Measurements from ENCODE around the gene ZNF146. TPM values are rescaled to one million over a fixed set of nuclear protein-coding genes. Genes with fewer than 3 reads are reported as not detected.

ZNF146 gene
- total and polyA plus RNA-seq, 4 donors, result 26.7 to 44.8 (median 42.2) TPM

DNA sequence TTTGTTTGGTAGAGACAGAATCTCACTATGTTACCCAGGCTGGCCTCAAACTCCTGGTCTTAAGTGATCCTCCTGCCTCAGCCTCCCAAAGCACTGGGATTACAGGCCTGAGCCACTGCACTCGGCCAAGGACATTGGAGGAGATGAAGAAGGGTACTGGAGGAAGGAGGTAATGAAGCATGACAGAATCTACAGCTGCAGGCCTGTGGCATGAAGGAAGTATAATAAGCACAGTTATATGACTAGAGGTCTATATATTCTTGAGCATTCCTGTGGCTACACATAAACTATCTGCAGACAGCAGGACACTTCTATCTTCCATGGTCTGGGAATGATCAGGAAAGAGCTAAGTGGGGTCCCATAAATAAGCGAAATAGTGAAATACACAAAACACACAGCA is 18.7 kb upstream of the ZNF146 start:
- ATAC-seq (ENCODE audit: low FRiP score), result no peak
- Histone ChIP-seq H3K27me3 (ENCODE audit: control insufficient read depth in 1 of 2, insufficient read depth in 2 of 2, low read length in 1 of 2) (no peaks in the 10 kb centered on the region), H3K9me3 (ENCODE audit: control insufficient read depth, low read length) (no peaks in the 10 kb centered on the region), H3K36me3 (ENCODE audit: control insufficient read depth in 1 of 2, insufficient read depth in 2 of 2, low read length in 1 of 2) (no peaks in the 10 kb centered on the region), H3K4me1 (ENCODE audit: control insufficient read depth in 1 of 2, insufficient read depth in 2 of 2, low read length in 2 of 2) (no peaks in the 10 kb centered on the region), H3K27ac (ENCODE audit: low read depth in 1 of 2, low read length in 2 of 2) (no peak overlapping the region), H3K4me3 (ENCODE audit: low read length in 2 of 2) (no peak overlapping the region)
- DNase-seq, result no peak
- 95 to 96% methylated on average over 2 of the region's 2 CpGs for WGBS, 2 donors
- intact Hi-C loops (cut with DNase I), result no loop called here

- Histone ChIP-seq H3K9me3 (ENCODE audit: control insufficient read depth, low read length) (no peaks in the 10 kb centered on the region), H3K36me3 (ENCODE audit: control insufficient read depth in 1 of 2, insufficient read depth in 2 of 2, low read length in 1 of 2) (no peaks in the 10 kb centered on the region), H3K4me3 (ENCODE audit: low read length in 2 of 2) (no peak overlapping the region), H3K27ac (ENCODE audit: low read depth in 1 of 2, low read length in 2 of 2) (no peak overlapping the region), H3K4me1 (ENCODE audit: control insufficient read depth in 1 of 2, insufficient read depth in 2 of 2, low read length in 2 of 2) (no peaks in the 10 kb centered on the region), H3K27me3 (ENCODE audit: control insufficient read depth in 1 of 2, insufficient read depth in 2 of 2, low read length in 1 of 2) (no peaks in the 10 kb centered on the region)
- no peak for ATAC-seq (ENCODE audit: low FRiP score)
- WGBS, 2 donors, result 86 to 90% methylated on average over 2 of the region's 2 CpGs
- no peak for DNase-seq
- intact Hi-C loops (cut with DNase I), result no loop called here
Observed at GRCh38 chr19:36198119-36198518, 16.8 kb upstream of the ZNF146 start.

- no peaks in the 10 kb centered on the region for H3K9me3 ChIP-seq (ENCODE audit: control insufficient read depth, low read length)
- intact Hi-C loops (cut with DNase I), result no loop called here
- DNase-seq (no peak), ATAC-seq (ENCODE audit: low FRiP score) (no peak)
- H3K36me3 ChIP-seq (ENCODE audit: control insufficient read depth in 1 of 2, insufficient read depth in 2 of 2, low read length in 1 of 2), result peaks cover 0 to 3% of the 10 kb centered on the region in 2 donors
- H3K4me3 ChIP-seq (ENCODE audit: low read length in 2 of 2), result no peak overlapping the region
- H3K4me1 ChIP-seq (ENCODE audit: control insufficient read depth in 1 of 2, insufficient read depth in 2 of 2, low read length in 2 of 2), result no peaks in the 10 kb centered on the region
- H3K27ac ChIP-seq (ENCODE audit: low read depth in 1 of 2, low read length in 2 of 2), result no peak overlapping the region
- WGBS, 2 donors, result 91 to 92% methylated on average over 6 of the region's 6 CpGs
- H3K27me3 ChIP-seq (ENCODE audit: control insufficient read depth in 1 of 2, insufficient read depth in 2 of 2, low read length in 1 of 2), result no peaks in the 10 kb centered on the region
Observed at GRCh38 chr19:36201684-36202083, 13.2 kb upstream of the ZNF146 start.

DNA sequence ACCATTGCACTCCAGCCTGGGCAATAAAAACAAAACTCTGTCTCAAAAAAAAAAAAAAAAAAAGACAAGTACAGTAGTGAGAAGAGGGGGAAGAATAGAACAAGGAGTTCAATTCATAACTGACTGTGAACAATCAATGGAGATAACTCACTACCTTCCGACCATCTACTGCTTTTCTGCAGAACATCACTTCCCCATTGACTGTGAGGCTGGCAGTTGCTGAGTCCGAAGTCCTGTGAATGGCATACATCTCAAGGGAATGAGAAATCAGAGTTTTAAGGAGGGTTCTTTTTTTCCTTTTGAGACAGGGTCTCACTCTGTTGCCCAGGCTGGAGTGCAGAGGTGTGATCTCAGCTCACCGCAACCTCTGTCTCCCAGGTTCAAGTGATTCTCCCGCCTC is 11.6 kb upstream of the ZNF146 start:
- Histone ChIP-seq H3K27me3 (ENCODE audit: control insufficient read depth in 1 of 2, insufficient read depth in 2 of 2, low read length in 1 of 2) (no peaks in the 10 kb centered on the region), H3K9me3 (ENCODE audit: control insufficient read depth, low read length) (no peaks in the 10 kb centered on the region), H3K4me3 (ENCODE audit: low read length in 2 of 2) (no peak overlapping the region), H3K27ac (ENCODE audit: low read depth in 1 of 2, low read length in 2 of 2) (no peak overlapping the region), H3K36me3 (ENCODE audit: control insufficient read depth in 1 of 2, insufficient read depth in 2 of 2, low read length in 1 of 2) (peaks cover 0 to 3% of the 10 kb centered on the region in 2 donors), H3K4me1 (ENCODE audit: control insufficient read depth in 1 of 2, insufficient read depth in 2 of 2, low read length in 2 of 2) (no peaks in the 10 kb centered on the region)
- 97% methylated on average over 4 of the region's 4 CpGs for WGBS, 2 donors
- ATAC-seq (ENCODE audit: low FRiP score) (no peak), DNase-seq (no peak)
- intact Hi-C loops (cut with DNase I), result no loop called here

GRCh38 chr19:36207605-36208252 is 7.2 kb upstream of the ZNF146 start:
- no peaks in the 10 kb centered on the region for H3K4me1 ChIP-seq (ENCODE audit: control insufficient read depth in 1 of 2, insufficient read depth in 2 of 2, low read length in 2 of 2)
- H3K9me3 ChIP-seq (ENCODE audit: control insufficient read depth, low read length), result no peaks in the 10 kb centered on the region
- H3K36me3 ChIP-seq (ENCODE audit: control insufficient read depth in 1 of 2, insufficient read depth in 2 of 2, low read length in 1 of 2), result peaks cover 0 to 3% of the 10 kb centered on the region in 2 donors
- DNase-seq, result no peak
- intact Hi-C loops (cut with DNase I), result no loop called here
- H3K4me3 ChIP-seq (ENCODE audit: low read length in 2 of 2), result no peak overlapping the region
- ATAC-seq (ENCODE audit: low FRiP score), result no peak
- WGBS, 2 donors, result 86 to 94% methylated on average over 3 of the region's 3 CpGs
- H3K27me3 ChIP-seq (ENCODE audit: control insufficient read depth in 1 of 2, insufficient read depth in 2 of 2, low read length in 1 of 2), result no peaks in the 10 kb centered on the region
- H3K27ac ChIP-seq (ENCODE audit: low read depth in 1 of 2, low read length in 2 of 2), result no peak overlapping the region

- ATAC-seq (ENCODE audit: low FRiP score) (no peak), DNase-seq (no peak)
- Histone ChIP-seq H3K4me1 (ENCODE audit: control insufficient read depth in 1 of 2, insufficient read depth in 2 of 2, low read length in 2 of 2) (no peaks in the 10 kb centered on the region), H3K36me3 (ENCODE audit: control insufficient read depth in 1 of 2, insufficient read depth in 2 of 2, low read length in 1 of 2) (peaks cover 0 to 3% of the 10 kb centered on the region in 2 donors), H3K27me3 (ENCODE audit: control insufficient read depth in 1 of 2, insufficient read depth in 2 of 2, low read length in 1 of 2) (no peaks in the 10 kb centered on the region), H3K9me3 (ENCODE audit: control insufficient read depth, low read length) (no peaks in the 10 kb centered on the region), H3K27ac (ENCODE audit: low read depth in 1 of 2, low read length in 2 of 2) (no peak overlapping the region), H3K4me3 (ENCODE audit: low read length in 2 of 2) (no peak overlapping the region)
- 97 to 98% methylated on average over 7 of the region's 7 CpGs for WGBS, 2 donors
- intact Hi-C loops (cut with DNase I), result no loop called here
Observed at GRCh38 chr19:36209372-36209771, 5.5 kb upstream of the ZNF146 start.

- intact Hi-C loops (cut with DNase I), result loop anchor here in 1 of 2 donors (10.0 kb wide), 1 partner anchor 284 kb away; no protein-coding TSS in a partner anchor
Observed at GRCh38 chr19:36210497-36210896, 4.4 kb upstream of the ZNF146 start.

DNA sequence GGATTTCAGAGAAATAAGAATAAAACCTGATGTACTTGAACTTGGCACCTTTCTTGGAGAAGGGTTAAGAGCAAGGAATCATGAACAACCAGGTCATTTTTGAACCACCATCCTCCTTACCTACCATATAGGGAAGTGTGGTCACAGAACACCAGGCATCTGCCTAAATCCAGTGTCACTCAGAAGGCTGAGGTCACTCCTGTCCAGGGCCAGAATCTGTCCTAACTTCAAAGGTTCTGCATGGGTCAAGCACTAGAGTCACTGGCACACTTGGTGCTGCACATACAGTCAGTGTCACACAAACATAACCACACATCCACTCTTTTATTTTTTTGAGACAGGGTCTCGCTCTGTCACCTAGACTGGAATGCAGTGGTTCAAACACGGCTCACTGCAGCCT is 2.0 kb upstream of the ZNF146 start:
- intact Hi-C loops (cut with DNase I), result loop anchor here in 1 of 2 donors (10.0 kb wide), 1 partner anchor 282 kb away; no protein-coding TSS in a partner anchor
- H3K9me3 ChIP-seq (ENCODE audit: control insufficient read depth, low read length), result no peaks in the 10 kb centered on the region
- no peak for ATAC-seq (ENCODE audit: low FRiP score)
- H3K36me3 ChIP-seq (ENCODE audit: control insufficient read depth in 1 of 2, insufficient read depth in 2 of 2, low read length in 1 of 2), result no peaks in the 10 kb centered on the region
- 87 to 91% methylated on average over 2 of the region's 2 CpGs for WGBS, 2 donors
- no peaks in the 10 kb centered on the region for H3K27me3 ChIP-seq (ENCODE audit: control insufficient read depth in 1 of 2, insufficient read depth in 2 of 2, low read length in 1 of 2)
- H3K4me3 ChIP-seq (ENCODE audit: low read length in 2 of 2), result no peak overlapping the region
- DNase-seq, result no peak
- H3K27ac ChIP-seq (ENCODE audit: low read depth in 1 of 2, low read length in 2 of 2), result no peak overlapping the region
- no peaks in the 10 kb centered on the region for H3K4me1 ChIP-seq (ENCODE audit: control insufficient read depth in 1 of 2, insufficient read depth in 2 of 2, low read length in 2 of 2)

More at GRCh38 chr19:36210497-36210896, 4.4 kb upstream of the ZNF146 start:
- ATAC-seq (ENCODE audit: low FRiP score) (no peak), DNase-seq (no peak)
- Histone ChIP-seq H3K4me3 (ENCODE audit: low read length in 2 of 2) (no peak overlapping the region), H3K9me3 (ENCODE audit: control insufficient read depth, low read length) (no peaks in the 10 kb centered on the region), H3K27ac (ENCODE audit: low read depth in 1 of 2, low read length in 2 of 2) (no peak overlapping the region), H3K4me1 (ENCODE audit: control insufficient read depth in 1 of 2, insufficient read depth in 2 of 2, low read length in 2 of 2) (no peaks in the 10 kb centered on the region), H3K27me3 (ENCODE audit: control insufficient read depth in 1 of 2, insufficient read depth in 2 of 2, low read length in 1 of 2) (no peaks in the 10 kb centered on the region), H3K36me3 (ENCODE audit: control insufficient read depth in 1 of 2, insufficient read depth in 2 of 2, low read length in 1 of 2) (peaks cover 0 to 3% of the 10 kb centered on the region in 2 donors)
- WGBS, 2 donors, result 92 to 93% methylated on average over 8 of the region's 8 CpGs
